HEK293 (cell line): ENCODE measurements around the gene CMTM8.

Experiments
- ZFP37 ChIP-seq: fragments of 450-650 bp; formaldehyde crosslinking; IDR thresholded peaks from 2 replicates; pipeline ENCODE4 v1.5.1; 2016; ENCODE audit warnings: missing biosample characterization, missing genetic modification characterization
- ZNF121 ChIP-seq: fragments of 450-650 bp; formaldehyde crosslinking; IDR thresholded peaks from 2 replicates; pipeline ENCODE4 v1.5.1; 2016; ENCODE audit warnings: missing biosample characterization, missing genetic modification characterization
- ZNF16 ChIP-seq: fragments of 450-650 bp; formaldehyde crosslinking; IDR thresholded peaks from 2 replicates; pipeline ENCODE4 v1.5.1; 2016; ENCODE audit warnings: low read depth, missing biosample characterization, missing genetic modification characterization
- ZNF274 ChIP-seq, 2 experiments: fragments of 200-500 bp in 1 of 2; fragments of 450-650 bp in 1 of 2; sonication (Bioruptor generic) in 1 of 2; formaldehyde crosslinking in 1 of 2; IDR thresholded peaks; 2 replicates each; pipeline versions ENCODE4 v1.5.1 to v1.6.1; 2014 to 2016; ENCODE audit warnings: borderline replicate concordance in 1 of 2, inconsistent platforms in 1 of 2, low read length in 1 of 2, missing biosample characterization in 1 of 2, missing genetic modification characterization in 1 of 2
- ZNF394 ChIP-seq: fragments of 450-650 bp; formaldehyde crosslinking; IDR thresholded peaks from 2 replicates; pipeline ENCODE4 v1.5.1; 2016; ENCODE audit warnings: missing biosample characterization, missing genetic modification characterization, mild to moderate bottlenecking, moderate library complexity, borderline replicate concordance
- ZNF677 ChIP-seq: fragments of 450-650 bp; IDR thresholded peaks from 2 replicates; pipeline ENCODE4 v1.5.0; 2018; ENCODE audit warnings: missing biosample characterization, mild to moderate bottlenecking, missing genetic modification characterization, moderate library complexity
- ZNF837 ChIP-seq: fragments of 450-650 bp; formaldehyde crosslinking; IDR thresholded peaks from 2 replicates; pipeline ENCODE4 v1.5.1; 2016; ENCODE audit warnings: missing biosample characterization, missing genetic modification characterization
- TF ChIP-seq, protein P1 (sequence below): fragments of 450-650 bp; formaldehyde crosslinking; IDR thresholded peaks from 2 replicates; pipeline ENCODE4 v1.5.1; 2016; ENCODE audit warnings: missing biosample characterization, missing genetic modification characterization
- TF ChIP-seq, protein P2 (sequence below): fragments of 450-650 bp; formaldehyde crosslinking; IDR thresholded peaks from 2 replicates; pipeline ENCODE4 v1.5.1; 2016; ENCODE audit warnings: missing biosample characterization, missing genetic modification characterization
- TF ChIP-seq, protein P3 (sequence below): sonication (generic); formaldehyde crosslinking; IDR thresholded peaks from 2 replicates; pipeline ENCODE4 v1.8.1; 2022; ENCODE audit warnings: mild to moderate bottlenecking, moderate library complexity, missing genetic modification reagents
- TF ChIP-seq, protein P4 (sequence below): IDR thresholded peaks from 2 replicates; pipeline ENCODE4 v1.6.1; 2011; ENCODE audit warnings: mild to moderate bottlenecking, low read depth, low read length, borderline replicate concordance

DNA sequence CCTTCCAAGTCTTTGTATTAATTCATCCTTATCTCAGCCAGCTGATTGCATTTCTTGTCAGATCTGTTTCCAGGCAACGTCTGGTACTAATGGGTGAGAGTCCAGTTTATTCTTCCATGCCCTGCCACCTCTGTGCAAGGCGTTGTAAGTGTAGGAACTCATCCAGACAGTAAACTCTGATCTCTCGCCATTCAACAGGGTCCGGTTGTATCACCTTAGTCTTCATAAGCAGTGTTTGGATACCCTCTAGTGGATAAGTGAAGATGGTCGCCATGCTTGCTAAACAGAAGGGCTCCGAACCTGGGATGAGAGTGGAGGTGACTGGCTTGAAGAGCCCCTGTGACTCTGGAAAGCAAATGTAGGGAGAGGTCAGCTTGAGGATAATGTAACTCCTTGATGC is 101.6 kb downstream of the CMTM8 start:
- TF ChIP-seq, protein P1, sequence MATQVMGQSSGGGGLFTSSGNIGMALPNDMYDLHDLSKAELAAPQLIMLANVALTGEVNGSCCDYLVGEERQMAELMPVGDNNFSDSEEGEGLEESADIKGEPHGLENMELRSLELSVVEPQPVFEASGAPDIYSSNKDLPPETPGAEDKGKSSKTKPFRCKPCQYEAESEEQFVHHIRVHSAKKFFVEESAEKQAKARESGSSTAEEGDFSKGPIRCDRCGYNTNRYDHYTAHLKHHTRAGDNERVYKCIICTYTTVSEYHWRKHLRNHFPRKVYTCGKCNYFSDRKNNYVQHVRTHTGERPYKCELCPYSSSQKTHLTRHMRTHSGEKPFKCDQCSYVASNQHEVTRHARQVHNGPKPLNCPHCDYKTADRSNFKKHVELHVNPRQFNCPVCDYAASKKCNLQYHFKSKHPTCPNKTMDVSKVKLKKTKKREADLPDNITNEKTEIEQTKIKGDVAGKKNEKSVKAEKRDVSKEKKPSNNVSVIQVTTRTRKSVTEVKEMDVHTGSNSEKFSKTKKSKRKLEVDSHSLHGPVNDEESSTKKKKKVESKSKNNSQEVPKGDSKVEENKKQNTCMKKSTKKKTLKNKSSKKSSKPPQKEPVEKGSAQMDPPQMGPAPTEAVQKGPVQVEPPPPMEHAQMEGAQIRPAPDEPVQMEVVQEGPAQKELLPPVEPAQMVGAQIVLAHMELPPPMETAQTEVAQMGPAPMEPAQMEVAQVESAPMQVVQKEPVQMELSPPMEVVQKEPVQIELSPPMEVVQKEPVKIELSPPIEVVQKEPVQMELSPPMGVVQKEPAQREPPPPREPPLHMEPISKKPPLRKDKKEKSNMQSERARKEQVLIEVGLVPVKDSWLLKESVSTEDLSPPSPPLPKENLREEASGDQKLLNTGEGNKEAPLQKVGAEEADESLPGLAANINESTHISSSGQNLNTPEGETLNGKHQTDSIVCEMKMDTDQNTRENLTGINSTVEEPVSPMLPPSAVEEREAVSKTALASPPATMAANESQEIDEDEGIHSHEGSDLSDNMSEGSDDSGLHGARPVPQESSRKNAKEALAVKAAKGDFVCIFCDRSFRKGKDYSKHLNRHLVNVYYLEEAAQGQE (tag by site-specific recombination), result no peak
- TF ChIP-seq ZNF394 (tag by site-specific recombination), result no peak
- TF ChIP-seq ZNF837, result no peak
- TF ChIP-seq, protein P2, sequence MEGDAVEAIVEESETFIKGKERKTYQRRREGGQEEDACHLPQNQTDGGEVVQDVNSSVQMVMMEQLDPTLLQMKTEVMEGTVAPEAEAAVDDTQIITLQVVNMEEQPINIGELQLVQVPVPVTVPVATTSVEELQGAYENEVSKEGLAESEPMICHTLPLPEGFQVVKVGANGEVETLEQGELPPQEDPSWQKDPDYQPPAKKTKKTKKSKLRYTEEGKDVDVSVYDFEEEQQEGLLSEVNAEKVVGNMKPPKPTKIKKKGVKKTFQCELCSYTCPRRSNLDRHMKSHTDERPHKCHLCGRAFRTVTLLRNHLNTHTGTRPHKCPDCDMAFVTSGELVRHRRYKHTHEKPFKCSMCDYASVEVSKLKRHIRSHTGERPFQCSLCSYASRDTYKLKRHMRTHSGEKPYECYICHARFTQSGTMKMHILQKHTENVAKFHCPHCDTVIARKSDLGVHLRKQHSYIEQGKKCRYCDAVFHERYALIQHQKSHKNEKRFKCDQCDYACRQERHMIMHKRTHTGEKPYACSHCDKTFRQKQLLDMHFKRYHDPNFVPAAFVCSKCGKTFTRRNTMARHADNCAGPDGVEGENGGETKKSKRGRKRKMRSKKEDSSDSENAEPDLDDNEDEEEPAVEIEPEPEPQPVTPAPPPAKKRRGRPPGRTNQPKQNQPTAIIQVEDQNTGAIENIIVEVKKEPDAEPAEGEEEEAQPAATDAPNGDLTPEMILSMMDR (tag by site-specific recombination), result no peak
- TF ChIP-seq ZFP37, result no peak
- no peak for TF ChIP-seq ZNF121 (tag by site-specific recombination)
- TF ChIP-seq, protein P3, sequence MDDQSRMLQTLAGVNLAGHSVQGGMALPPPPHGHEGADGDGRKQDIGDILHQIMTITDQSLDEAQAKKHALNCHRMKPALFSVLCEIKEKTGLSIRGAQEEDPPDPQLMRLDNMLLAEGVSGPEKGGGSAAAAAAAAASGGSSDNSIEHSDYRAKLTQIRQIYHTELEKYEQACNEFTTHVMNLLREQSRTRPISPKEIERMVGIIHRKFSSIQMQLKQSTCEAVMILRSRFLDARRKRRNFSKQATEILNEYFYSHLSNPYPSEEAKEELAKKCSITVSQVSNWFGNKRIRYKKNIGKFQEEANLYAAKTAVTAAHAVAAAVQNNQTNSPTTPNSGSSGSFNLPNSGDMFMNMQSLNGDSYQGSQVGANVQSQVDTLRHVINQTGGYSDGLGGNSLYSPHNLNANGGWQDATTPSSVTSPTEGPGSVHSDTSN (CRISPR knock-in tag), result no peak
- no peak for TF ChIP-seq ZNF274 (IDR thresholded peaks at IDR 0.05; ENCODE audit: low read length)
- no peak for TF ChIP-seq ZNF274 (tag by site-specific recombination; IDR thresholded peaks at IDR 0.05; ENCODE audit: borderline replicate concordance)
- TF ChIP-seq ZNF16, result no peak
- TF ChIP-seq, protein P4, sequence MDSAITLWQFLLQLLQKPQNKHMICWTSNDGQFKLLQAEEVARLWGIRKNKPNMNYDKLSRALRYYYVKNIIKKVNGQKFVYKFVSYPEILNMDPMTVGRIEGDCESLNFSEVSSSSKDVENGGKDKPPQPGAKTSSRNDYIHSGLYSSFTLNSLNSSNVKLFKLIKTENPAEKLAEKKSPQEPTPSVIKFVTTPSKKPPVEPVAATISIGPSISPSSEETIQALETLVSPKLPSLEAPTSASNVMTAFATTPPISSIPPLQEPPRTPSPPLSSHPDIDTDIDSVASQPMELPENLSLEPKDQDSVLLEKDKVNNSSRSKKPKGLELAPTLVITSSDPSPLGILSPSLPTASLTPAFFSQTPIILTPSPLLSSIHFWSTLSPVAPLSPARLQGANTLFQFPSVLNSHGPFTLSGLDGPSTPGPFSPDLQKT, result no peak
- no peak for TF ChIP-seq ZNF677
